A549 treated with dexamethasone at 1 μM for 4 hours (cell line): ENCODE data around the gene MRPS22. TPM values are rescaled to one million over a fixed set of nuclear protein-coding genes. Genes with fewer than 3 reads are reported as not detected.

Experiments
- total RNA-seq: library from RNA; stranded (reverse); fragments of 200-300 nt; extraction: Qiagen RNA extraction; gene quantifications from 5 replicates; pipeline ENCODE4 v1.2.3, GENCODE V29; 2022

MRPS22 gene
- total RNA-seq: 43.6 to 55.7 TPM (median 45.1 TPM) in 5 replicates

DNA sequence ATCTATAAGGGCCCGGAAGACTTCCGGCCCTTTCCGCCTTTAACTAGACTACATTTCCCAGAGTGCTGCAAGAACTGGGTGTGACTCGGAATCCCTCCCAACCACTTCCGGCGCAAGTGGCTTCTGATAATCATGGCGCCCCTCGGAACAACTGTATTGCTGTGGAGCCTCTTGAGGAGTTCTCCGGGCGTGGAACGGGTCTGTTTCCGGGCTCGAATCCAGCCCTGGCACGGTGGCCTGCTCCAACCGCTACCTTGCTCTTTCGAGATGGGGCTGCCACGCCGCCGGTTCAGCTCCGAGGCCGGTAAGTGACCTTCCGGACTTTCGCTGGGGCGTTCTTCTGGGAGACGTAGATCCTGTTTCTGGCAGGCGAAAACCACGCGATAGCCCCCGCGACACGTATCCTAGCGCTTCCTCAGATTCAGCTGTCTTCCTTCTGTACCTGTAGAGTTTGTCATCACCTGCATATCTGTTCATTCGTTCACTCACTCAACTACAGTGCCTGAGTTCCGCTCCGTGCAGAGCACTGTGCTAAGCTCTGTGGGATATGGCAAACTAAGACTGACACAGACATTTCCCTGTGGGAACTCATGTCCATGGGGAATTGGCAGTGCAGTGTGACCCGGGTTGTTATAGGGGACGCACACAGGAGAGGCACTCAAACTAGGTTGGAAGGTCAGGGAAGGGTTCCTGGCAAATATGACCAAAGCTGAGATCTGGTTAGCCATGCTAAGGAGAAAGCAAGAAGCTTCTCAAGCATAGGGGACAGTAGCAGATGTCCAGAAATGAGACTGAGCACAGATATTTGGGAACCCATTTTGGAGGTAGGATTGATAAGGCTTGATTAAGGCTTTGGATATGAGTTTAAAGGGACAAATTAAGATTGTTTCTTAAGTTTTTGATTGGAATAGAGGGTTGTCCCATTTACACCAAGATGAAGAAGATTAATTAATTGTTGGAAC, at the start of gene MRPS22:
TSS of gene MRPS22 (plus strand) at position 126 of the 962 bp plus-strand sequence. CDS start at position 133, 7 bp downstream.

DNA sequence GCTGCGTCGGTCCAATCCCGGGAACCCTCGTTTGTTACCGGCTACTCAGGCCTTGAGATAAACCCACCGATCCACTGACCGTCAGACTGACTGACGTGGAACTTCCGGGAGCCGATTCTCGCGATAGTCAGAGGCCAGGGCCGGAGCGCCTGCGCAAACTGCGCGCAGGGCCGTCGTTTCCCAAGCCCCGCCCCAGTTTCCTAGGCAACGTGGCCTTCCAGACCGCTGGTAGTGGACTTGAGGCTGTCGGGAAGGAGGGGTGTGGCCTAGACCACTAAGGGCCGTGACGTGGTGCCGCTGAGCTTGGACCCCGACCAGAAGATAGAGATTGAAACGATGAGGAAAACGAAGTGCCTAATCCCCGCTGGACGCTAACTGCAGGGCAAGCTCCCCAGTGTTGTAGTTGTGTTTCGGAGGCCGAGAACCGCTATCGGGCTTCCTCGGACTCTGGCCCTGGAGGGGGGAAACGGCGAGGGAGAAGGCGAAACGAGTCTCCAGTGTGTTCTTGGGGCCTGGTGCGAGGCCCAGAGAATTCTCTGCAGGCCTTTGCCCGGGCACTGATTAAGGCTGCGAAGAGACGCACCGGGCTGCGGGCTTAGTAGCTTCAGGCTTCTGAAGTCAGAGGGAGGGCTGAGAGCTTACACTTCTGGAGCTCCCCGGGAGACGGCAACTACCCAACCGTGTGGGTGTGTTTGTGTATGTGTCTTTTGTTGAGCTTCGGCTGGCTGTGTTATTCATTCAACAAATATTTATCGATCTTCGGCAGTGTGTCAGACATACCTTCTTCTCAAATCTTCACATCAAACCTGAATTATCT, 45.9 kb downstream of the MRPS22 start, which contains the start of gene COPB2:
TSS of gene COPB2 (minus strand) at position 96 of the 817 bp plus-strand sequence. CDS start 97 bp downstream, outside the sequence.

Other genes starting within 250 kb of the MRPS22 start
- gene COPB2, start 45.6 kb downstream of the MRPS22 start, total RNA-seq: 67.4 to 76.5 TPM (median 74.9 TPM) in 5 replicates
- gene RBP2, start 132.5 kb downstream of the MRPS22 start, total RNA-seq: not detected in 5 replicates
- gene RBP1, start 195.7 kb downstream of the MRPS22 start, total RNA-seq: 3.6 to 6.8 TPM (median 4.5 TPM) in 5 replicates